Umbilical cord (tissue), 2 donors: Measurements from ENCODE around the gene IGF2. TPM values are rescaled to one million over a fixed set of nuclear protein-coding genes. Genes with fewer than 3 reads are reported as not detected.

Experiments used
- DNase-seq: peaks from one replicate; pipeline ENCODE4 v3.0.0-alpha.2; 2015; ENCODE audit warnings: low spot score
- total RNA-seq: library from RNA; depleted of rRNA; stranded (reverse); fragments of >200 nt; gene quantifications from one replicate; pipeline ENCODE4 v1.2.3, GENCODE V29; 2014; ENCODE audit warnings: low replicate concordance; ENCODE audit not compliant: insufficient read depth

IGF2 gene
- total RNA-seq, 1 donor from 2014 or later, result 2,215 TPM

GRCh38 chr11:2093575-2094353 is 45.4 kb downstream of the IGF2 start:
- DNase-seq, result no peak

GRCh38 chr11:2092956-2093412 is 46.2 kb downstream of the IGF2 start:
- no peak for DNase-seq

- no peak for DNase-seq
These were observed 46.7 kb downstream of the IGF2 start for GRCh38 chr11:2092464-2092910.

- no peak for DNase-seq
These were observed 47.3 kb downstream of the IGF2 start for GRCh38 chr11:2091786-2092463.

DNA sequence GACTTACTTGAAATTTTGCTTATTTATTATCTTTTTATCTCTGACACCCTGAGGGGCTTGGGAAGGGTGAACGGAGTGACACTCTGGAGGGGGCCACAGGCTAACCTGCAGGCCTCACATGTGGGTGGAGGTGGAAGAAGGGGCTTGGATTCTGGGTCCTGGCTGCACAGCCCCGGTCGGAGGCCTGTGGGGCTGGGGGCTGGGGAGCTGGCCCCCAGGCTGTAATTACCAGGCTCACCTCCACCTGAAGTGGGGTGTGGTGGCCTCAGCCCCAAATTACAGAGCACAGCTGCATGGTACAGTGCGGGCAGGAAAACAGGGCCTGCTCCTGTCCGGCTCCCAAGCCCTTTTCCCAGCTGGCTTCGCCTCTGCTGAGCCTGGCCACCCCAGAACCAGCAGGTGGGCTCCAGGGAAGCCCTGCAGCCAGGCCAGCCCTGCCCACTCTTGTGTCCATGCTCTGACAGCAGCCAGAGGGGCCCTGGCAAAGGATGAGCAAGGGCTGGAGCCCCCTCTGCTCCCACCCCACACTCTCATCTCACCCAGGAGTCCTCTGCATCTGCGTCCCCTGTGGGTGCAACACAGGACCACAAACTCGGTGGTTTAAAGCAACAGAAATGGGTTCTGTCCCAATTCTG is 48.0 kb downstream of the IGF2 start:
- no peak for DNase-seq

- no peak for DNase-seq
These were observed 48.7 kb downstream of the IGF2 start for GRCh38 chr11:2090172-2091111.

DNA sequence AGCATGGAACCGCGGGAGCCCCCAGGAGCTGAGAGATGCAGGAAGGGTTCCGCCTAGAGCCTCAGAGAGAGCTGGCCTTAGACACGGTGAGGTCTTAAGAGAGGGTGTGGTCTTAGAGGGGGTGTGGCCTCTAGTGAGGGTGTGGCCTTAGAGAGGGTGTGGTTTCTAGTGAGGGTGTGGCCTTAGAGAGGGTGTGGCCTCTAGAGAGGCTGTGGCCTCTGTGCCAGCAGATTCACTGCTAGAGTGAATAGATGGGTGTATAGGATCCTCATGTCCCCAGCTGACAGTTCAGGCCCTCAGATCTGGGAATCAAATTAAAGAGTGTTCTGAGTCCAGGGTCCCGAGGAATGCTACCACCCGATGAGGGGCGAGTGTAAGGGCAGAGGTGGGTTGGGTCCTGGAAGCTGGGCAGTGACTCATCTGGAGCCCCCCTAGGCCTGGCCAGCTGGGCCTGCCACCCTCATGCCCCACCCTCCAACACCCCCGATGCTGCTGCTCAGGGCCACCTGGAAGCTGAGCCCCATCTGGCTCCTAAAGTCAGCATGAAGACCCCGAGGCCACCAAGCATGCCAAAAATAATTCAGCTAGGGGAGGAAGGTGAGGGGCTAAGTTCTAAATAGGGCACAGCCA is 49.5 kb downstream of the IGF2 start:
- no peak for DNase-seq

GRCh38 chr11:2088746-2089535 is 50.2 kb downstream of the IGF2 start:
- DNase-seq, result no peak

GRCh38 chr11:2088284-2088683 is 50.9 kb downstream of the IGF2 start:
- no peak for DNase-seq

GRCh38 chr11:2086239-2087040 is 52.7 kb downstream of the IGF2 start:
- DNase-seq, result no peak

GRCh38 chr11:2085251-2086066 is 53.7 kb downstream of the IGF2 start:
- DNase-seq, result no peak

DNA sequence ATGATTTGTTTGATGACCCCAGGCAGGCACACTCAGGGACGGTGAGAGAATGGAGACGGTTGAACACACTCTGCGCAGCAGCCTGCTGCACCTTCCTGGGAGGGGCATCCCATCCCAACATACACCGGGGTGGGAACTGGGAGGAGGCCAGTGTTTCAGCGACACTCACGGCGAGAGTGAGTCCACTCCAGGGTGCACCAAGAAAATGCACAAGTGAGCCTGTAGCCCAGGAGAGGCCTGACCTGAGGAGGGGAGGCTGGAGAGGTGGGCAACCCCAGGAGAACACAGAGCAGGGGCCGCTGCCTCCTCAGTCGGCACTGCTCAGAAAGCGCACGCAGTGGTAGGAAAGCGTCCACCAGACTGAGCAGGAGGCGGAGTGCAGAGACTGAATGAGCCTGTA is 54.5 kb downstream of the IGF2 start:
- no peak for DNase-seq

Other genes with a start within 250 kb of the IGF2 start
- not detected for gene PRR33, start 247.5 kb downstream of the IGF2 start, total RNA-seq
- gene TNNT3, start 219.7 kb downstream of the IGF2 start, total RNA-seq, result 89.1 TPM
- 28.6 TPM for gene MRPL23, start 192.1 kb downstream of the IGF2 start, total RNA-seq
- 30,713 TPM for gene H19, start 141.5 kb downstream of the IGF2 start, total RNA-seq
- gene INS, start 21.8 kb upstream of the IGF2 start, total RNA-seq, result not detected
- gene TH, start 32.4 kb upstream of the IGF2 start, total RNA-seq, result not detected
- 2.4 TPM for gene ASCL2, start 131.2 kb upstream of the IGF2 start, total RNA-seq
- gene C11orf21, start 162.5 kb upstream of the IGF2 start, total RNA-seq, result 0.96 TPM
- gene TSPAN32, start 162.6 kb upstream of the IGF2 start, total RNA-seq, result 1.7 TPM
- 160 TPM for gene CD81, start 237.9 kb upstream of the IGF2 start, total RNA-seq